ENCODE measurements around the gene EPHB6.

- TF ChIP-seq CTCF (IDR thresholded peaks at IDR 0.05) (no peak), POLR2AphosphoS5 (IDR thresholded peaks at IDR 0.05) (no peak), POLR2A (IDR thresholded peaks at IDR 0.05) (no peak)
These were observed 1.8 kb downstream of the EPHB6 start for GRCh38 chr7:142856565-142857245.

All from upper lobe of left lung (tissue), 4 donors.